Mesenchymal stem cell (in vitro differentiated cells and primary cell): ENCODE results near the gene CLNK.

Experiments used
- DNase-seq: peaks from one replicate; pipeline ENCODE4 v3.0.0-alpha.2; 2013
- H2AFZ ChIP-seq: one replicate; pipeline ENCODE4 v1.6.1; 2013; ENCODE audit warnings: low read depth, mild to moderate bottlenecking, control low read depth, inconsistent platforms, low read length, moderate library complexity
- H2AK5ac ChIP-seq: 2 replicates; pipeline ENCODE4 v1.6.1; 2013; ENCODE audit warnings: low read length, moderate library complexity, mild to moderate bottlenecking, inconsistent platforms; ENCODE audit not compliant: severe bottlenecking
- H2BK120ac ChIP-seq: one replicate; pipeline ENCODE4 v1.6.1; 2013; ENCODE audit warnings: low read depth, mild to moderate bottlenecking, inconsistent platforms, low read length, moderate library complexity
- H2BK12ac ChIP-seq, 2 experiments: one replicate each; pipeline ENCODE4 v1.6.1; 2013; ENCODE audit warnings: inconsistent platforms in 2 of 2, low read length in 2 of 2, mild to moderate bottlenecking in 2 of 2, moderate library complexity in 2 of 2, control low read depth in 1 of 2
- H2BK15ac ChIP-seq: one replicate; pipeline ENCODE4 v1.6.1; 2013; ENCODE audit warnings: mild to moderate bottlenecking, low read depth, inconsistent platforms; ENCODE audit not compliant: poor library complexity, severe bottlenecking
- H2BK5ac ChIP-seq: 2 replicates; pipeline ENCODE4 v1.6.1; 2013; ENCODE audit warnings: low read depth, mild to moderate bottlenecking, low read length, control low read depth, inconsistent platforms; ENCODE audit not compliant: poor library complexity, severe bottlenecking
- H3K14ac ChIP-seq, 2 experiments: one replicate each; pipeline ENCODE4 v1.6.1; 2013; ENCODE audit warnings: inconsistent platforms in 2 of 2, low read length in 2 of 2, control low read depth in 1 of 2, mild to moderate bottlenecking in 1 of 2, moderate library complexity in 1 of 2
- H3K18ac ChIP-seq, 2 experiments: one replicate each; pipeline ENCODE4 v1.6.1; 2013; ENCODE audit warnings: inconsistent platforms in 2 of 2, low read length in 2 of 2, control low read depth in 1 of 2, low read depth in 1 of 2, mild to moderate bottlenecking in 1 of 2
- H3K23ac ChIP-seq, 2 experiments: one replicate each; pipeline ENCODE4 v1.6.1; 2013; ENCODE audit warnings: inconsistent platforms in 2 of 2, low read length in 2 of 2, mild to moderate bottlenecking in 2 of 2, moderate library complexity in 2 of 2, control low read depth in 1 of 2
- H3K27ac ChIP-seq: 2 replicates; pipeline ENCODE4 v1.5.1; 2013; ENCODE audit warnings: mild to moderate bottlenecking, moderate library complexity, low read length, control low read depth, inconsistent platforms; ENCODE audit not compliant: poor library complexity, severe bottlenecking
- H3K27me3 ChIP-seq, 2 experiments: 2 replicates each; pipeline versions ENCODE4 v1.6.1 to v1.7.0; 2013; ENCODE audit warnings: low read length in 2 of 2, mild to moderate bottlenecking in 2 of 2, moderate library complexity in 2 of 2, control low read depth in 1 of 2, inconsistent platforms in 1 of 2; ENCODE audit not compliant: control insufficient read depth in 1 of 2, insufficient read depth in 1 of 2
- H3K36me3 ChIP-seq, 2 experiments: 2 replicates each; pipeline versions ENCODE4 v1.6.1 to v1.7.0; 2013; ENCODE audit warnings: low read length in 2 of 2, control low read depth in 1 of 2, inconsistent platforms in 1 of 2, low read depth in 1 of 2, mild to moderate bottlenecking in 1 of 2; ENCODE audit not compliant: insufficient read depth in 2 of 2, control insufficient read depth in 1 of 2
- H3K4ac ChIP-seq, 2 experiments: one replicate each; pipeline ENCODE4 v1.6.1; 2013; ENCODE audit warnings: inconsistent platforms in 2 of 2, low read length in 2 of 2, mild to moderate bottlenecking in 2 of 2, moderate library complexity in 2 of 2, control low read depth in 1 of 2, low read depth in 1 of 2
- H3K4me1 ChIP-seq: 2 replicates; pipeline ENCODE4 v1.6.1; 2013; ENCODE audit warnings: low read depth, low read length, control low read depth; ENCODE audit not compliant: control insufficient read depth, insufficient read depth
- H3K4me2 ChIP-seq: 2 replicates; pipeline ENCODE4 v1.6.1; 2013; ENCODE audit warnings: low read length, mild to moderate bottlenecking, inconsistent platforms; ENCODE audit not compliant: poor library complexity, severe bottlenecking
- H3K4me3 ChIP-seq, 2 experiments: 2 replicates each; pipeline versions ENCODE4 v1.5.1 to v1.7.0; 2013; ENCODE audit warnings: low read length in 2 of 2, mild to moderate bottlenecking in 2 of 2, control low read depth in 1 of 2, low read depth in 1 of 2; ENCODE audit not compliant: insufficient read depth in 1 of 2
- H3K79me1 ChIP-seq: replicated peaks from 2 replicates; pipeline ENCODE4 v1.6.1; 2013; ENCODE audit warnings: mild to moderate bottlenecking, control low read depth, low read length, inconsistent platforms; ENCODE audit not compliant: poor library complexity, severe bottlenecking
- H3K9ac ChIP-seq: 2 replicates; pipeline ENCODE4 v1.7.0; 2013; ENCODE audit warnings: mild to moderate bottlenecking, low read length, moderate library complexity
- H3K9me3 ChIP-seq: 2 replicates; pipeline ENCODE4 v1.7.0; 2013; ENCODE audit warnings: mild to moderate bottlenecking, low read length; ENCODE audit not compliant: control insufficient read depth
- H4K8ac ChIP-seq: one replicate; pipeline ENCODE4 v1.6.1; 2013; ENCODE audit warnings: inconsistent platforms, mild to moderate bottlenecking, low read length, moderate library complexity
- H4K91ac ChIP-seq: one replicate; pipeline ENCODE4 v1.6.1; 2013; ENCODE audit warnings: mild to moderate bottlenecking, low read length, inconsistent platforms
- WGBS: methylation state at CpG from one replicate; pipeline ENCODE4 v1.1.7; 2013; ENCODE audit warnings: mixed read lengths; 5-methylcytosine and 5-hydroxymethylcytosine counted together

Gene CLNK

GRCh38 chr4:10667701-10668326 lies 16.8 kb downstream of the CLNK start:
- Histone ChIP-seq H3K23ac (no peak overlapping the region), H3K79me1 (no peaks in the 10 kb centered on the region), H3K27ac (no peak overlapping the region), H3K4ac (no peak overlapping the region), H2AFZ (no peak overlapping the region), H3K4me2 (no peak overlapping the region), H2BK5ac (no peak overlapping the region), H4K91ac (no peak overlapping the region), H3K14ac (no peak overlapping the region), H3K4me1 (peaks cover 2% of the 10 kb centered on the region), H2AK5ac (no peak overlapping the region), H2BK15ac (no peak overlapping the region), H3K36me3 (no peaks in the 10 kb centered on the region), H3K4me3 (no peak overlapping the region), H3K9me3 (no peaks in the 10 kb centered on the region), H2BK120ac (no peak overlapping the region), H3K27me3 (peaks cover 0 to 29% of the 10 kb centered on the region in 2 experiments), H3K18ac (peak overlapping the region in 1 of 2 experiments; percentile 9), H4K8ac (no peak overlapping the region), H3K9ac (no peak overlapping the region), H2BK12ac (no peak overlapping the region)
- DNase-seq, result no peak
- 94% methylated on average over 10 of the region's 10 CpGs for WGBS

- Histone ChIP-seq H3K9me3 (no peaks in the 10 kb centered on the region), H3K14ac (no peak overlapping the region), H3K23ac (no peak overlapping the region), H2BK5ac (no peak overlapping the region), H2BK120ac (no peak overlapping the region), H3K4ac (no peak overlapping the region), H3K4me2 (no peak overlapping the region), H3K9ac (no peak overlapping the region), H2BK12ac (peak overlapping the region in 1 of 2 experiments; percentile 33), H3K27ac (no peak overlapping the region), H2AFZ (no peak overlapping the region), H3K4me3 (no peak overlapping the region), H4K8ac (no peak overlapping the region), H2BK15ac (no peak overlapping the region), H3K79me1 (no peaks in the 10 kb centered on the region), H3K4me1 (peaks cover 2% of the 10 kb centered on the region), H3K27me3 (peaks cover 0 to 28% of the 10 kb centered on the region in 2 experiments), H2AK5ac (no peak overlapping the region), H3K36me3 (no peaks in the 10 kb centered on the region), H4K91ac (no peak overlapping the region), H3K18ac (no peak overlapping the region)
- no peak for DNase-seq
- WGBS, result 83% methylated on average over 6 of the region's 6 CpGs
Observed at GRCh38 chr4:10666616-10667015, 18.0 kb downstream of the CLNK start.

- H3K9me3 ChIP-seq, result no peaks in the 10 kb centered on the region
- H2BK15ac ChIP-seq, result no peak overlapping the region
- 22% methylated on average over 5 of the region's 5 CpGs for WGBS
- H3K4me1 ChIP-seq, result peaks cover 2% of the 10 kb centered on the region
- no peak overlapping the region for H2BK5ac ChIP-seq
- H4K91ac ChIP-seq, result no peak overlapping the region
- DNase-seq, result peak; percentile 90
- H2AK5ac ChIP-seq, result no peak overlapping the region
- H3K4me2 ChIP-seq, result no peak overlapping the region
- H3K36me3 ChIP-seq, result no peaks in the 10 kb centered on the region
- H3K23ac ChIP-seq, result no peak overlapping the region
- H2BK12ac ChIP-seq, result no peak overlapping the region
- no peak overlapping the region for H3K14ac ChIP-seq
- no peak overlapping the region for H3K18ac ChIP-seq
- no peak overlapping the region for H2AFZ ChIP-seq
- no peaks in the 10 kb centered on the region for H3K79me1 ChIP-seq
- no peak overlapping the region for H3K4ac ChIP-seq
- no peak overlapping the region for H3K4me3 ChIP-seq
- H3K9ac ChIP-seq, result no peak overlapping the region
- H3K27me3 ChIP-seq, result peaks cover 0 to 28% of the 10 kb centered on the region in 2 experiments
- no peak overlapping the region for H2BK120ac ChIP-seq
- no peak overlapping the region for H4K8ac ChIP-seq
- H3K27ac ChIP-seq, result peak overlapping the region; percentile 45
Observed at GRCh38 chr4:10664408-10664807, 20.2 kb downstream of the CLNK start.

GRCh38 chr4:10662937-10663336 lies 21.6 kb downstream of the CLNK start:
- no peak overlapping the region for H2BK12ac ChIP-seq
- no peak overlapping the region for H2BK120ac ChIP-seq
- H2AFZ ChIP-seq, result no peak overlapping the region
- H4K8ac ChIP-seq, result no peak overlapping the region
- no peak overlapping the region for H3K4ac ChIP-seq
- no peak overlapping the region for H3K23ac ChIP-seq
- 44% methylated on average over 5 of the region's 5 CpGs for WGBS
- H3K4me2 ChIP-seq, result no peak overlapping the region
- peaks cover 2% of the 10 kb centered on the region for H3K4me1 ChIP-seq
- H3K36me3 ChIP-seq, result no peaks in the 10 kb centered on the region
- no peak overlapping the region for H2BK5ac ChIP-seq
- H3K27me3 ChIP-seq, result peaks cover 0 to 16% of the 10 kb centered on the region in 2 experiments
- H3K79me1 ChIP-seq, result no peaks in the 10 kb centered on the region
- DNase-seq, result peak; percentile 12
- H3K14ac ChIP-seq, result no peak overlapping the region
- no peak overlapping the region for H3K18ac ChIP-seq
- peak overlapping the region; percentile 24 for H2AK5ac ChIP-seq
- H3K9me3 ChIP-seq, result no peaks in the 10 kb centered on the region
- no peak overlapping the region for H3K4me3 ChIP-seq
- H4K91ac ChIP-seq, result no peak overlapping the region
- no peak overlapping the region for H3K27ac ChIP-seq
- H2BK15ac ChIP-seq, result no peak overlapping the region
- H3K9ac ChIP-seq, result no peak overlapping the region
